Panc1 (cell line): ENCODE measurements around the gene SPATA18. TPM values are rescaled to one million over a fixed set of nuclear protein-coding genes. Genes with fewer than 3 reads are reported as not detected.

Source experiments
- ATAC-seq: fragments of 200-7000 bp; cut with Tn5 transposase; 2 replicates; pipeline ENCODE4 v1.9.1; 2020; ENCODE audit warnings: mild to moderate bottlenecking, moderate library complexity
- BruUV-seq: library from RNA; stranded (reverse); fragments of 400-500 nt; replicated peaks from 2 replicates; lab custom pipeline; 2021; lab: Mats Ljungman, UMichigan
- CTCF ChIA-PET: fragments of 300-600 bp; sonication (Branson Sonifier 250); formaldehyde crosslinking; loops from one replicate; lab custom pipeline; 2022; ENCODE audit warnings: antibody characterized with exemption; lab: Charles Lee
- POLR2A ChIA-PET: fragments of 300-600 bp; sonication (Branson Sonifier 250); formaldehyde crosslinking; loops from one replicate; lab custom pipeline; 2022; ENCODE audit warnings: antibody characterized with exemption; lab: Charles Lee
- DNase-seq: peaks from one replicate; pipeline ENCODE4 v3.0.0-alpha.2; 2010; ENCODE audit warnings: low read depth, low spot score
- H3K27ac ChIP-seq: 2 replicates; pipeline ENCODE4 v1.5.1; 2011; ENCODE audit warnings: mild to moderate bottlenecking, low read length, inconsistent platforms
- H3K27me3 ChIP-seq: fragments of 200-500 bp; sonication (Bioruptor generic); 2 replicates; pipeline ENCODE4 v1.6.0; 2014; ENCODE audit warnings: low read length, inconsistent platforms; ENCODE audit not compliant: control insufficient read depth, insufficient read depth
- H3K36me3 ChIP-seq: fragments of 200-500 bp; sonication (Bioruptor generic); 2 replicates; pipeline ENCODE4 v1.5.1; 2014; ENCODE audit warnings: inconsistent platforms, mild to moderate bottlenecking, low read length, moderate library complexity; ENCODE audit not compliant: control insufficient read depth, insufficient read depth
- H3K4me1 ChIP-seq: 2 replicates; pipeline ENCODE4 v1.5.1; 2011; ENCODE audit warnings: inconsistent platforms, mild to moderate bottlenecking, low read length, moderate library complexity; ENCODE audit not compliant: control insufficient read depth, insufficient read depth
- H3K4me3 ChIP-seq, 2 experiments: 2 replicates each; pipeline ENCODE4 v1.5.1; 2011 to 2012; ENCODE audit warnings: low read depth in 2 of 2, low read length in 2 of 2, mild to moderate bottlenecking in 2 of 2, inconsistent platforms in 1 of 2, moderate library complexity in 1 of 2
- H3K9me3 ChIP-seq: fragments of 200-500 bp; sonication (Bioruptor generic); 2 replicates; pipeline ENCODE4 v1.5.1; 2014; ENCODE audit warnings: low read depth, mild to moderate bottlenecking, inconsistent platforms, low read length, moderate library complexity; ENCODE audit not compliant: control insufficient read depth, insufficient read depth
- CTCF ChIP-seq: fragments of 450-650 bp; IDR thresholded peaks from 2 replicates; pipeline ENCODE4 v1.5.1; 2017; ENCODE audit warnings: mild to moderate bottlenecking
- POLR2AphosphoS5 ChIP-seq: IDR thresholded peaks from 2 replicates; pipeline ENCODE4 v1.6.1; 2012; ENCODE audit warnings: mild to moderate bottlenecking, low read depth, low read length, moderate library complexity
- REST ChIP-seq, 2 experiments: IDR thresholded peaks; 2 replicates each; pipeline ENCODE4 v1.6.1; 2011 to 2012; ENCODE audit warnings: low read depth in 2 of 2, control low read depth in 1 of 2, low read length in 1 of 2, mild to moderate bottlenecking in 1 of 2, moderate library complexity in 1 of 2; ENCODE audit not compliant: insufficient read depth in 1 of 2
- SIN3A ChIP-seq: IDR thresholded peaks from 2 replicates; pipeline ENCODE4 v1.6.1; 2012; ENCODE audit warnings: low read depth, mild to moderate bottlenecking, low read length, moderate library complexity, borderline replicate concordance; ENCODE audit not compliant: insufficient read depth
- TCF7L2 ChIP-seq: IDR thresholded peaks from 2 replicates; pipeline ENCODE4 v1.6.1; 2011; ENCODE audit warnings: mild to moderate bottlenecking, low read depth, low read length, inconsistent platforms
- in situ Hi-C: cut with HindIII; loops from 2 replicates; pipeline ENCODE4 v1.10.0; 2016; ENCODE audit warnings: low sequenced_read_pairs, low pct_unique_long_range_greater_than_20kb
- intact Hi-C: fragments of 100-400 bp; cut with micrococcal nuclease; formaldehyde crosslinking; loops from one replicate; pipeline ENCODE4 v1.10.0; 2022; ENCODE audit not compliant: unreplicated experiment
- total RNA-seq: library from RNA; stranded (reverse); gene quantifications from one replicate; pipeline ENCODE4 v1.2.1, GENCODE V29; 2021; ENCODE audit not compliant: unreplicated experiment

The SPATA18 gene
- total RNA-seq, 1 experiment from 2014 or later: 0.39 TPM

- Histone ChIP-seq H3K27ac (no peak overlapping the region), H3K9me3 (no peaks in the 10 kb centered on the region), H3K27me3 (no peaks in the 10 kb centered on the region), H3K36me3 (no peaks in the 10 kb centered on the region), H3K4me3 (no peak overlapping the region), H3K4me1 (no peaks in the 10 kb centered on the region)
- ChIA-PET CTCF (interaction anchor here (0.6 kb wide), 1 partner anchor 110 kb away, joined by 3 read pairs; no protein-coding TSS in a partner anchor), POLR2A (no interaction called here)
- intact Hi-C loops (no loop called here), in situ Hi-C loops (no loop called here)
- ATAC-seq: no peak
- BruUV-seq: no TSS peak
- TF ChIP-seq TCF7L2 (no peak), POLR2AphosphoS5 (no peak), CTCF (no peak), SIN3A (no peak), REST (IDR thresholded peaks at IDR 0.05; ENCODE audit: insufficient read depth in 1 of 2, low read depth in 2 of 2, low read length in 1 of 2) (no peak)
- no peak for DNase-seq
Measured at GRCh38 chr4:52107336-52107735, 56.2 kb downstream of the SPATA18 start.

- no TSS peak for BruUV-seq
- intact Hi-C loops (no loop called here), in situ Hi-C loops (no loop called here)
- H3K4me3 ChIP-seq: no peak overlapping the region
- ATAC-seq (no peak), DNase-seq (no peak)
- peak; percentile 6; the same call in 1 of the 2 replicates for TF ChIP-seq CTCF
- no peak for TF ChIP-seq POLR2AphosphoS5
- no peaks in the 10 kb centered on the region for H3K36me3 ChIP-seq
- no peaks in the 10 kb centered on the region for H3K27me3 ChIP-seq
- POLR2A ChIA-PET: no interaction called here
- H3K9me3 ChIP-seq: no peaks in the 10 kb centered on the region
- CTCF ChIA-PET: no interaction called here
- H3K27ac ChIP-seq: no peak overlapping the region
- no peaks in the 10 kb centered on the region for H3K4me1 ChIP-seq
Measured at GRCh38 chr4:52107745-52108144, 56.6 kb downstream of the SPATA18 start.
